Activated gamma-delta T cell treated with anti-CD3 and anti-CD28 coated beads, Interleukin-2, amount 50 U/mL, for 16 hours (primary cell): ENCODE results near the gene ADGRE3.
"Not testable (repeated sequence)": the region's sequence is repeated elsewhere in the genome, so short reads cannot be mapped to it uniquely, and the experiment has no call there.

ENCODE experiments used
- DNase-seq: peaks from one replicate; pipeline ENCODE4 v3.0.0-alpha.2; 2020; ENCODE audit warnings: low read depth

Gene ADGRE3

DNA sequence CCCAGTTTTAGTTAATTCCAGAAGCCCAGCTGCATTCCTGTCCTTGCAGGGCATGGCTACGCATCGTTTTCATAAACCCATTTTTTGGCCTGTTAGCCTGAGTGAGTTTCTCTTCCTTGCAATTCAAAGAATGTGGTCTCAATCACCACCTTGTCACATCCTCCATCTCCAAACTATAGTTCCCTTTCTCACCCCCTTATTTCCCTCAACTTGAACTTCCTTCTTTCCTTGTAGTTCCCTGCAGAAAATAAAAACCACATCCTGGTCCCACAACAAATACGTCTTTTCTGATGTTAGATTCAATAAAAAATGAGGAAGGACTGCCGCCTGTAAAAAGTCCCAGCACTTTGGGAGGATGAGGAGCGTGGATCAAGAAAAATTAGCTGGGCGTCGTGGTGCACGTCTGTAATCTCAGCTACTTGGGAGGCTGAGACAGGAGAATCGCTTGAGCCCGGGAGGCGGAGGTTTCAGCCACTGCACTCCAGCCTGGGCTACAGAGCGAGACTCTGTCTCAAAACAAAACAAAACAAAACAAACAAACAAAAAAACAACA lies 13.2 kb downstream of the ADGRE3 start:
- no peak for DNase-seq

DNA sequence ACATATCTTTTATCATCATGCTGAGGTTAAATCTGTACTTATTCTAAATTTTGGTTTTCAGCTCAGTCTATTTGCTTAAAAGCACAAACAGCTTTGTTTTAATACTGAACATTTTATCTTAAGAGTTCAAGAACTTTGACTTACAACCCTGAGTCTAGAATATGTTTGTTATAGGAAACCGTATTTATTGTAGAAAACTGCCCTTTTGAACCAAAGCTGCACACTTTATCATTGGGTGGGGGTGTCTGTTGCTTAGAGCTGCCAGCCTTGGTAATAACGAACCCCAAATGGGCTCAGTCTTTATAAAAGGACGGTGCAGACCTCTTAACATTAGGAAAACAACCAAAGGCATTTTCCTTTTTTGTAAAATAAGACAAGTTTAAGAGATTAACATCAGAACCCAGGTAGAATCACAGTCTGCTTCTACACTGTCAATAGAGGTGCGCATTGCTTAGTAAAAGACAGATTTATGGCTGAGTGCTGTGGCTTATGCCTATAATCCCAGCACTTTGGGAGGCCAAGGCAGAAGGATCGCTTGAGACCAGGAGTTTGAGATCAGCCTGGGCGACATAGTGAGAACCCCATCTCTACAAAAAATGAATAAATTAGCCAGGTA lies 14.7 kb downstream of the ADGRE3 start:
- no peak for DNase-seq

DNA sequence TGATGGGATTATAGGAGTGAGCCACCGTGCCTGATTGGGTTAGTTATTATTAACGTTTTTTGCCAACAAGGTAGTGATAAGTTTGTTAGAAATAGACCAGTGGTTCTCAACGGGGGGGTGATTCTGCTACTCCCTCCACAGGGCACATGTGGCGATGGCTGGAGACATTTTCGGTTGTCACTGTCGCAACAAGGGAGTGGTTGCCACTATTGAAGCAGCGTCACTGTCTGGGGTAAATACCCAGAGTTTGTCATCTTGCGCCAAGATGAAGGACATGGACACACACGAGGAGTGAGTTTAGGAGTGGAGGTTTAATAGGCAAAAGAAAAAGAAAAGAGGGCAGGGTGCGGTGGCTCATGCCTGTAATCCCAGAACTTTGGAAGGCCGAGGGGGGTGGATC lies 18.9 kb downstream of the ADGRE3 start:
- no peak for DNase-seq

DNA sequence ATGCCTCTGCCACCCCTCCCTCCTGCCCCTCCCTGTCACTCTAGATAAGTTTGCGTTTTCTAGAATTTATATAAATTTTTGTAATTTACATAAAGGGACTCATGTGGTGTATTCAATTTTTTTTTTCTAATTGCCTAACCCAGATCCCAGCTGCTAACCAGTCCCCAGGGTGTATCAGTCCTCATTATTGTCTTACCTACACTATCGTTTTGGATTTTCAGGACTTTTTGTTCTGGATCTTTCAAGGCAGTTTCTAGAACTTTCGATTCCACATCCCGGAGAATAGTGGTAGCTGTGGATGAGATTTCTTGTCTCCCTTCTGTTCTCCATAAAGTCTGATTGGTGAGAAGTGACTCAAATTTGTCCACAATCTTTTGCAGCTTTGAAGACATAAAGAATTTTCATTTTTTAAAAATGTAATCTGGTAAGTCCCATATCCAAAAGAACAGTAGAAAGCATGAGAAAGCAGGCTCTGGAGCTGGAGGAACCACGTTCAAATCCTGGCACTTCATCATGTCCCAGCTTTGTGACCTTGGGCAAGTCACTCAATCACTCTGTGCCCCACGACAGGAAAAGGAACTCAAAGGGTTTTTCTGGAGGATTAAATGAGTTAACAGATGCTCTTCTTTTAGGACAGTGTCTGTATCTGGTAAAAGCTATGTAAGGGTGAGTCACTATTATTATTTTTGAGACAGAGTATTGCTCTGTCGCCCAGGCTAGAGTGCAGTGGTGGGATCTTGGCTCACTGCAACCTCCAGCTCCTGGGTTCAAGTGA lies 19.7 kb downstream of the ADGRE3 start:
- no peak for DNase-seq

DNA sequence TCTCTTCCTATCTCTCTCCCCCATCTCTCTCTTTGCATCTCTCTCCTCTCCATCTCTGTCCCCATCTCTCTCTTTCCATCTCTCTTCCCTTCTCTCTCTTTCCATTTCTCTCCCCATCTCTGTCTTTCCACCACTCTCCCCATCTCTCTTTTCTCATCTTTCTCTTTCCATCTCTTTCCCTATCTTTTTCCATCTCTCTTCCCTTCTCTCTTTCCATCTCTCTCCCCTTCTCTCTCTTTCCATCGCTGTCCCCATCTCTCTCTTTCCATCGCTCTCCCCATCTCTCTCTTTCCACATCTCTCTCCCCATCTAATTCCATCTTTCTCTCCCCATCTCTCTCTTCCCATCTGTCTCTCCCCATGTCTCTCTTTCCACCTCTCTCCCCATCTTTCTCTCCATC lies 24.5 kb downstream of the ADGRE3 start:
- DNase-seq = no peak

DNA sequence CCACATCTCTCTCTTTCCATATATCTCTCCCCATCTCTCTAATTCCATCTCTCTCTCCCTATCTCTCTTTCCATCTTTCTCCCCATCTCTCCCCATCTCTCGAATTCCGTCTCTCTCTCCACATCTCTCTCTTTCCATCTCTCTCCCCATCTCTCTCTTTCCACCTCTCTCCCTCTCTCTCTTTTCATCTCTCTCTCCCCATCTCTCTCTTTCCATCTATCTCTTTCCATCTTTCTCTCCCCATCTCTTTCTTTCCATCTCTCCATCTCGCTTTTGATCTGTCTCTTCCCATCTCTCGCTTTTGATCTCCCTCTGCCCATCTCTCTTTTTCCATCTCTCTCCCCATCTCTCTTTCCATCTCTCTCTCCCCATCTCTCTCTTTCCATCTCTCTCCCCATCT lies 25.6 kb downstream of the ADGRE3 start:
- DNase-seq = no peak

DNA sequence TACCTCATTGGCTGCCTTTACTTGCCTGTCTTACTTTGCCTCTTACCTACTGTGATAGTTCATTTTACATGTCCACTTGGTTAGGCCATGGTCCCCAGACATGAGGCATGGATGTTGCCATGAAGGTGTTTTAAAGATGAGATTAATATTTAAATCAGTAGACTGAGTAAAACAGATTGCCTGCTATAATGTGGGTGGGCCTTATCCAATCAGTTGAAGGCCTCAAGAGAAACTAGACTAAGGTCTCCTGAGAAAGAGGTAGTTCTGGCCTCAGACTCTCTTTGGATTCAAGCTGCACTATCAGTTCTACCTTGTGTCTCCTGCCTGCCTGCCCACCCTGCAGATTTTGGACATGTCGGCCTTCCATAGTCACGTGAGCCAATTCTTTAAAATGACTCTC lies 26.1 kb downstream of the ADGRE3 start:
- DNase-seq = no peak

DNA sequence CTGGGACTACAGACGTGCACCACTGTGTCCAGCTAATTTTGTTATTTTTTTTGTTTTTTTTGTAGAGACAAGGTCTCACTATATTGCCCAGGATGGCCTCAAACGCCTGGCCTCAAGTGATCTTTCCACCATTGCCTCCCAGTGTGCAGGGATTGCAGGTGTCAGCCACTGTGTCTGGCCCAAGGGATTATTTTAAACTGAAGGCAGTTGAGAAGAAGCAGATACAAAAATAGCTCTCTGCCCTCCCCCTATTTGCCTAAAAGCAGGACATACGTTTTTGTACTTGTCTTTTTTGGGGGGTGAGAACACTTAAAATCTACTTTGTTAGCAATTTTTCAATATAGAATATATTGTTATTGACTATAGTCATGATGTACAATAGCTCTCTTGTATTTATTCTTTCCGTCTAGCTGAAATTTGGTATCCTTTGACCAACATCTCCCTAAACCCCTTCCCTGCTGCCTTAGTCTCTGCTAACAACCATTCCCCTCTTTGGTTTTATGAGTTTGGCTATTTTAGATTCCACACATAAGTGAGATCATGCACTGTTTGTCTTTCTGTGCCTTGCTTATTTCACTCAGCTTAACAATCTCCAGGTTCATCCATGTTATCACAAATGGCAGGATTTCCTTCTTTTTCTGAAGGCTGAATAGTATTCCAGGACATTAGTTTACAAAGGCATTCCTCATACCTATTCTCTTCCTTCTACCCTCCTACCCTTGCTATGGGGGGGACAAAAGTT lies 34.9 kb downstream of the ADGRE3 start:
- DNase-seq = no peak

DNA sequence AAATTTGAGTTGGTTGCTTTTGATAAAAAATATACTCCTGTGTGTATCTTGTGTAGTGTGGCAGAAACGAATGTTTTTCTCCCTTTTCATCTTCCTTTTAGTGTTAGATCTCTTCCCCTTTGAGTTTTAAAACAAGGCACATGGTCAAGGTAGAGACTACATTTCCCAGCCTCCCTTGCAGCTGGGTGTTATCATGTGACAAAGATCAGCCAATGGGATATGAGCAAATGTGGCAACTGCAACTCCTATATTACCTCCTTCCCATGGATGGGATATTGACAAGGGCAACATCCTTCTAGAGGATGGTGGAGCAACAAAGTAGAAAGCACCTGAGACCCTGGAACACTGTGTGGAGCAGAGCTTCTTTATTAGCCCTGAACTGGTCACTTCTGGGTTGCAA lies 42.4 kb downstream of the ADGRE3 start:
- no peak for DNase-seq

DNA sequence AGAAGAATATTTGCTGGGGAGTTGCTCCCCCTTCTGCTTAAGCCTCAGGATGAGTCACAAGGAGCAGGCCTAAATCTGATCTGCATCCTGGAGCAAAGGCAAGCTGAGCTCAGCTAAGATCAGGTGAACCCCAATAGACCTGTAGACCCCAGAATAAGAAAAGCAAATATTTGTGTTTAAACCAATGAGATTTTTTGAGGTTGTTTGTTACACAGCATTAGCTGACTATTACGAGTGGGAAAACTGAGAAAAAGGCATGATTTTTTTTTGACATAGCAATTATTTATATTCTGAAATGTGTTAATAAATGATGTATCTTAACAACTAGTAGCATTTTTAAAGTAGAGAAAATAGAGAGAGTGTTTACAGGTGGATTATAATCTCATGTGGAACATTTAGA lies 45.1 kb downstream of the ADGRE3 start:
- DNase-seq = no peak

DNA sequence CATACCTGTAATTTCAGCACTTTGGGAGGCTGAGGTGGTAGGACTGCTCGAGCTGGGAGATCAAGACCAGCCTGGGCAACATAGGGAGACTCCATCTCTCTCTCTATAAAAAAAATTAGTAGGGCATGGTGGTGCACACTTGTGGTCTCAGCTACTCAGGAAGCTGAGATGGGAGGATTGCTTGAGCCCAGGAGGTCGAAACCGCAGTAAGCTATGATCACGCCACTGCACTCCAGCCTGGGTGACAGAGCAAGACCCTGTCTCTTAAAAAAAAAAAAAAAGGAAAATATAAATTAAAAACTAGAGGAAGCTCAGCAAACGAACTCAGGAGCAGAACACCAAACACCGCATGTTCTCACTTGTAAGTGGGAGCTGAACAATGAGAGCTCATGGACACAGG lies 50.2 kb downstream of the ADGRE3 start:
- not testable (repeated sequence) for DNase-seq

DNA sequence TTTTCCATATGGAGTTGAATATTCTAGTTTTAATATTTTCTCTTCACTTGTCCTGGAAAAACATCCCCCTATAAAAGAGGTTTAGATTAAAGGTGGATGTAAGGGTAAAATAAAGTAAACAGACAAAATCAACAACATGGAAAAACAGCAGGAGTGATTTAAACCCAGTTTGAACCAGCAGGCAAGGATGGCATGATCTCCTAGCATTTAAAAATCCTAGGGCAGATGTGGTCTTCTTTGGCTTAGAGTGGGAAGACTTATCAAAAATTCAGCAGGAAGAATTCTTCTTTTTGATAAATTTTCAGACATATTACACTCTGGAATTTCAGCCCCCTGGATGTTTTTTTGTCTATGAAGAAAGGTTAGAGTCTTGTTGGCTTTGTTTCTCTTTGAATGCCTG lies 55.2 kb downstream of the ADGRE3 start:
- DNase-seq = no peak

DNA sequence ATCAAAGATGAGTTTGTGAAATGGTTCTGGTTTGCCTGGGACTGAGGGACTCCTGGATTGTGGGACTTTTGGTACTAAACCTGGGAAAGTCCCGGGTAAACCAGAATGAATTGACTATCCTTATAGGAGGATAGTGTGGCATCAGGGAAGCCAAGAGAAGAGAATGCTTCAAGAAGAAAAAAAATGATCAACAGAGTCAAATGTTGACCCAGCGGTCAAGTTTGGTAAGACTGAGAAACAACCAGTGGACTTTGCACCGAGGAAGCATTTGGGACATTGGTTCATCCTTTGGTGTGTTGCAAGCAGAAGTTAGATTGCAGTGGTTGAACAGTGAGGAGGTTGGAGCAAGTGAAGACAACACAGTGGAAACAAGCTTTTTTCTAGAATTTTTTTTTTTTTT lies 58.2 kb downstream of the ADGRE3 start:
- DNase-seq = no peak

DNA sequence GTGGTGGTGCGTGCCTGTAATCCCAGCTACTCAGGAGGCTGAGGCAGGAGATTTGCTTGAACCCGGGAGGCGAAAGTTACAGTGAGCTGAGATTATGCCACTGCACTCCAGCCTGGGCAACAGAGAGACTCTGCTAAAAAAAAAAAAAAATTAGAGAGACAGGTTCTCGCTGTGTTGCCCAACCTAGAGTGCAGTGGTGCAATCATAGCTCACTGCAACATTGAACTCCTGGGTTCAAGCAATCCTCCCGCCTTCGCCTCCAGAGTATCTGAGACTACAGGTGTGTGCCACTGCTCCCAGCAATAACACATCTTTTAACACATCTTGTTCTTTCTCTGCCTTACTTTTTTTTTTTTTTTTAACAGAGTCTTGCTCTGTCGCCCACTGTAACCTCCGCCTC lies 59.0 kb downstream of the ADGRE3 start:
- DNase-seq = no peak

DNA sequence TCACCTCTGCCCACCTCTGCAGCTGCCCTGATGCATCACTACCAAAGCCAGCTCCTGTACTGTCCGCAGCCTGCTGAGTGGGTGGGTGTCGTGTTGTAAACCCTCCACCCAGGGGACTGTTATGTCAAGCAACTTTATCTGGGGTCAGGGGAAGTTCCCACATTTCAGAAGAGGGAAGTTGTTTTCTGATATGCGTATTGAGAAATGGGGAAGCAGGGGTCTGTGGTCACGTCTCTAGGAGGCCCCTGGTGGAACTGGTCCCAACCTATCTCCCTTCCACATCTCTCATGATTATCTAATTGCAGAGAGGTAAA lies 60.6 kb downstream of the ADGRE3 start:
- DNase-seq = no peak

DNA sequence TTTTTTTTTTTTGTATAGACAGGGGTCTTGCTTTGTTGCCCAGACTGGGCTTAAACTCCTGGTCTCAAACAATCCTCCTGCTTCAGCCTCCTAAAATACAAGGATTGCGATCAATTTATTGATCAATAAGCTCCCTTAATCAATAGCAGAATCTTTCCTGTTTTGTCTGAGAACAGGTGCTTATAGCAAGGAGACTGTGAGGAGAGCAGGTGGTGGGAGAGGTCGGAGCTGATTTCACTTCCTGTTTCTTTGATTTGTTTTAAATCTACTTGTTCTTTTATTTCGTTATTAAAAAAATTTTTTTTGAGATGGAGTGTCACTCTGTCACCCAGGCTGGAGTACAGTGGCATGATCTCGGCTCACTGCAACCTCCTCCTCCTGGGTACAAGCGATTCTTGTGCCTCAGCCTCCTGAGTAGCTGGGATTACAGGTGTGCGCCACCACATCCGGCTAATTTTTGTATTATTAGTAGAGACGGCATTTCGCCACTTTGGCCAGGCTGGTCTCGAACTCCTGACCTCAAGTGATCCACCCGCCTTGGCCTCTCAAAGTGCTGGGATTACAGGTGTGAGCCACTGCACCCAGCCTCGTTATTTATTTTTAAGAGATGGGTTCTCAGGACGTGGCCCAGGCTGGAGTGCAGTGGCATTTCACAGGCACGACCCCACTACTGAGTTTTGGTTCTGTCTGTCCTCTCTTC lies 61.1 kb downstream of the ADGRE3 start:
- not testable (repeated sequence) for DNase-seq

DNA sequence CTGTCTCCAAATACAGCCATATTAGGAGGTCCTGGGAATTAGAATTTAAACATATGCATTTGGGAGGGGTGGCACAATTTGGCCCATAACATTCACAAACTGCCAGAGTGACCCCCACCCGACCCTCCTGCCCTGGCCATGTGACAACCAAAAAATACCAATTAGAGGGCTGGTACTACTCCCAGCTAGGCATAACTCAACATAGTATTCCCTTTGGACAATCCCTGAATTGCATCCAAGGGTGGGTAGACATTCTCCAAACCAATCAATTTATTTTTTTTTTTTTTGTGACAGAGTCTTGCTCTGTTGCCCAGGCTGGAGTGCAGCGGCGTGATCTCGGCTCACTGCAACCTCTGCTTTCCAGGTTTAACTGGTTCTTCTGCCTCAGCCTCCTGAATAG lies 62.0 kb downstream of the ADGRE3 start:
- no peak for DNase-seq

DNA sequence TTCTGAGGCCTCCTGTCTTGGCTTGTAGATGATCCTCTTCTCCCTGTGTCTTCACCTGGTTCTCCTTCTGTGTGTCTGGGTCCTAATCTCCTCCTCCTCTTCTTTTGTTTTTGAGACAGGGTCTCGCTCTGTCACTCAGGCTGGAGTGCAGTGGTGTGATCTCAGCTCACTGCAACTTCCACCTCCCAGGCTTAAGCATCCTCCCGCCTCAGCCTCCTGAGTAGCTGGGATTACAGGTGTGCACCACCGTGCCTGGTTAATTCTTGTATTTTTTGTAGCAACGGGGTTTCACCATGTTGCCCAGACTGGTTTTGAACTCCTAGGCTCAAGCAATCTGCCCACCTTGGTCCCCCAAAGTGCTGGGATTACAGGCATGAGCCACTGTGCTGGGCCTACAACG lies 62.4 kb downstream of the ADGRE3 start:
- DNase-seq = not testable (repeated sequence)

DNA sequence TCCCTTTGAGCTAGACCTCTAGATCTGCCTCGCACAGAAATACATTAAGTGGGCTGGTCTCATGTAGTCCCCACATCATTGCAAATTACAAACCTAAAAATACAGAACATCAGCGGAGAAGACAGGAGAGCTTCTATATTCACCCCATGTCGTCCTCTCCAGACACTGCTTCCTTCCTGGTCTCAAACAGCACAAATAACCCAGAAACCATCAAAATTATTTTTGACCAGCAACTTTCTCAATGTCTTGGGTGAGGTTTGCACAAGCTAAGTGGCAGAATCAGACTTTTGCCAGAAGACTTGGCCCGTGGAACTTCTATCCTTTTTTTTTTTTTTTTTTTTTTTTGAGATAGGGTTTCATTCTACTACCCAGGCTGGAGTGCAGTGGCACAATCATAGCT lies 63.6 kb downstream of the ADGRE3 start:
- no peak for DNase-seq

DNA sequence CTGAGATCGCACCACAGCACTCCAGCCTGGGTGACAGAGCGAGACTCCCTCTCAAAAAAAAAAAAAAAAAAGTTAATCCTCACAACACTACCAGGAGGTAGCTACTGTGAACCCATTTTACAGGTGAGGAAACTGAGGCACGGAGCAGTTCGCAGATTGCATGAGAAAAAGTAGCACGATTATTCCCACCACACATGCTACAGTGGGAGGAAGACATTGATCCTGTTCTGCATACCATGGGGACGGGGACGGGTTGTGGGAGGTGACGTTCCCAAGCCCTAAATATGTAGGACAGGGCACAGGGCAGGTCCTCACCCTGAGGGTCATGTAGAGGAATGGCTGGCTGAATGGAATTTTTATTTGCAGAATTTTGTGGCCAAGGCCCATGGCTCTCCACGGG lies 68.0 kb downstream of the ADGRE3 start:
- DNase-seq = no peak

DNA sequence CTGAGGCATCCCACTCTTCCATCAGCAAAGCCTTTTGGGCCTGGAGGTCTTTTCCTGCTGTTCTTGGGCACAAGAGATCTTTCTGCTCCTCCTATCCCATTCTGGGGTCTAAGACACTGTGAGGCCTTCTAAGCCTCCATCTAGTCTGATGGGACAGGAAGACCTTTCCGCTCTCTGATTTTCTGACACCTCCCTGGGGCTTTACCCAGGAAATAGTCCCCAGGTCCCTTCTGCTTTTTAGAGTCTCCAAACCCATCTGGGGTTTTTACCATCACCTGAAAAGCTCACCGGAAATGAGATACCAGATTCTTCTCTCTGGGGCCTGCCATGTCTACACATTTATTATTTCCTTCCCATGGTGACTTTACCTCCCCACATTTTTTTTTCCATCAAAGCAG lies 70.7 kb downstream of the ADGRE3 start:
- DNase-seq = no peak

DNA sequence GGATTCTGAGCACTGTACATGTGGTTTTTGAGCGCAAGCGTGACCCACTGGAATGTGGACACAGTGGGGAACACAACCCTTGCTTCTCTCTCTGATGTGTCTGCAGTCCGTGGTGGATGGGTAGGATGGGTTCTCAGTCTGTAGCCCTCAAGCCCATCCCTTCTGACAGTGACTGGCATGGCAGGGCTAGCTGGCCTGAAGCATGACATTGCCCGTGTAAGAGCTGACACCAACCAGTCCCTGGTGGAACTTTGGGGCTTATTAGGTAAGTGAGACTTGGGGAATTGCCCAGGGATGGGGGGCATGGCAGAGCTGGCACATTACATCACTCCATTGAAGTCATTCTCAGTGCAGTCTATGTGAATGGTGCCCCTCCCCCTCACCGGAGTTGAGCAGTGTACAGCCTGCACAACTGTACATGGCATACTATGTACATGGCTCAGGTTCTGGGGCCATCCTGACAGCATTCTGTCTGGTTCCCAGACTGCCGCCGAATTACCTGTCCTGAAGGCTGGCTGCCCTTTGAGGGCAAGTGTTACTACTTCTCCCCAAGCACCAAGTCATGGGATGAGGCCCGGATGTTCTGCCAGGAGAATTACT lies 75.0 kb downstream of the ADGRE3 start:
- DNase-seq = no peak
